Activated naive CD8-positive, alpha-beta T cell treated with anti-CD3 and anti-CD28 coated beads, Interleukin-2, amount 10 ng/mL, durations not matched to agents 7 days and 5 days (primary cell): ENCODE data around the gene CCDC148. TPM values are rescaled to one million over a fixed set of nuclear protein-coding genes. Genes with fewer than 3 reads are reported as not detected.
"Not testable (repeated sequence)": the region's sequence is repeated elsewhere in the genome, so short reads cannot be mapped to it uniquely, and the experiment has no call there.

Experiments used
- ATAC-seq: fragments of 150-1000 bp; cut with Tn5 transposase; one replicate; pipeline ENCODE4 v1.10.0; 2021; ENCODE audit warnings: low read depth, moderate library complexity
- POLR2A ChIA-PET: fragments of 350-600 bp; sonication (Branson Sonifier 250); formaldehyde crosslinking; loops from one replicate; lab custom pipeline; 2021; ENCODE audit warnings: antibody characterized with exemption; lab: Charles Lee
- DNase-seq: peaks from one replicate; pipeline ENCODE4 v3.0.0; 2021
- H3K27ac Mint-ChIP-seq: one replicate; pipeline ENCODE4 v1.8.0; 2022; ENCODE audit warnings: mild to moderate bottlenecking, mixed read lengths
- H3K27me3 Mint-ChIP-seq: one replicate; pipeline ENCODE4 v1.8.0; 2022; ENCODE audit warnings: mild to moderate bottlenecking, moderate library complexity, mixed read lengths
- H3K36me3 Mint-ChIP-seq: one replicate; pipeline ENCODE4 v1.8.0; 2021; ENCODE audit warnings: mild to moderate bottlenecking, mixed read lengths
- H3K4me1 Mint-ChIP-seq: one replicate; pipeline ENCODE4 v1.8.0; 2021; ENCODE audit warnings: mixed read lengths
- H3K4me3 Mint-ChIP-seq: one replicate; pipeline ENCODE4 v1.8.0; 2022; ENCODE audit warnings: mild to moderate bottlenecking, moderate library complexity, mixed read lengths
- H3K9me3 Mint-ChIP-seq: one replicate; pipeline ENCODE4 v1.8.0; 2021; ENCODE audit warnings: mixed read lengths
- total RNA-seq, 2 experiments: library from RNA; stranded (reverse); gene quantifications; one replicate each; pipeline ENCODE4 v1.2.3, GENCODE V29; 2021

The CCDC148 gene
- total RNA-seq, 2 experiments from 2014 or later, result not detected

GRCh38 chr2:158313734-158314133, 142.8 kb downstream of the CCDC148 start:
- ATAC-seq (no peak), DNase-seq (no peak)
- Mint-ChIP-seq H3K27ac (no peak overlapping the region), H3K4me1 (peaks cover 2% of the 10 kb centered on the region), H3K27me3 (peaks cover 20% of the 10 kb centered on the region), H3K4me3 (no peak overlapping the region), H3K36me3 (no peaks in the 10 kb centered on the region), H3K9me3 (no peaks in the 10 kb centered on the region)
- POLR2A ChIA-PET, result no interaction called here

- peaks cover 20% of the 10 kb centered on the region for H3K27me3 Mint-ChIP-seq
- no peaks in the 10 kb centered on the region for H3K9me3 Mint-ChIP-seq
- no peaks in the 10 kb centered on the region for H3K36me3 Mint-ChIP-seq
- H3K4me3 Mint-ChIP-seq, result no peak overlapping the region
- POLR2A ChIA-PET, result no interaction called here
- no peak for ATAC-seq
- DNase-seq, result no peak
- H3K4me1 Mint-ChIP-seq, result peaks cover 2% of the 10 kb centered on the region
- H3K27ac Mint-ChIP-seq, result no peak overlapping the region
These were observed 143.6 kb downstream of the CCDC148 start for GRCh38 chr2:158312981-158313380.

- H3K4me1 Mint-ChIP-seq, H3K36me3 Mint-ChIP-seq, H3K4me3 Mint-ChIP-seq, H3K27ac Mint-ChIP-seq, DNase-seq, POLR2A ChIA-PET, ATAC-seq, H3K9me3 Mint-ChIP-seq: not testable (repeated sequence)
- peaks cover 11% of the 10 kb centered on the region for H3K27me3 Mint-ChIP-seq
These were observed 146.1 kb downstream of the CCDC148 start for GRCh38 chr2:158310407-158310806.

GRCh38 chr2:158305501-158305900, 151.1 kb downstream of the CCDC148 start:
- Mint-ChIP-seq H3K9me3 (no peaks in the 10 kb centered on the region), H3K4me3 (no peak overlapping the region), H3K27me3 (peaks cover 2% of the 10 kb centered on the region), H3K36me3 (no peaks in the 10 kb centered on the region), H3K27ac (no peak overlapping the region), H3K4me1 (no peaks in the 10 kb centered on the region)
- POLR2A ChIA-PET, result no interaction called here
- ATAC-seq, result no peak
- DNase-seq, result no peak

- ATAC-seq (no peak), DNase-seq (no peak)
- POLR2A ChIA-PET, result no interaction called here
- no peak overlapping the region for H3K4me3 Mint-ChIP-seq
- no peaks in the 10 kb centered on the region for H3K27me3 Mint-ChIP-seq
- H3K9me3 Mint-ChIP-seq, result peaks cover 2% of the 10 kb centered on the region
- no peaks in the 10 kb centered on the region for H3K4me1 Mint-ChIP-seq
- no peaks in the 10 kb centered on the region for H3K36me3 Mint-ChIP-seq
- no peak overlapping the region for H3K27ac Mint-ChIP-seq
These were observed 156.2 kb downstream of the CCDC148 start for GRCh38 chr2:158300394-158300793.

GRCh38 chr2:158297606-158298005, 158.9 kb downstream of the CCDC148 start:
- Mint-ChIP-seq H3K36me3 (no peaks in the 10 kb centered on the region), H3K9me3 (peaks cover 2% of the 10 kb centered on the region), H3K27ac (no peak overlapping the region), H3K27me3 (no peaks in the 10 kb centered on the region), H3K4me3 (no peak overlapping the region), H3K4me1 (no peaks in the 10 kb centered on the region)
- ATAC-seq (no peak), DNase-seq (no peak)
- POLR2A ChIA-PET, result no interaction called here

GRCh38 chr2:158297120-158297519, 159.4 kb downstream of the CCDC148 start:
- ATAC-seq (no peak), DNase-seq (no peak)
- Mint-ChIP-seq H3K4me1 (no peaks in the 10 kb centered on the region), H3K4me3 (no peak overlapping the region), H3K27me3 (no peaks in the 10 kb centered on the region), H3K27ac (no peak overlapping the region), H3K9me3 (peaks cover 2% of the 10 kb centered on the region), H3K36me3 (no peaks in the 10 kb centered on the region)
- POLR2A ChIA-PET, result no interaction called here

- no peak overlapping the region for H3K4me3 Mint-ChIP-seq
- no peaks in the 10 kb centered on the region for H3K27me3 Mint-ChIP-seq
- H3K27ac Mint-ChIP-seq, result no peak overlapping the region
- H3K36me3 Mint-ChIP-seq, result no peaks in the 10 kb centered on the region
- no peaks in the 10 kb centered on the region for H3K4me1 Mint-ChIP-seq
- POLR2A ChIA-PET, result no interaction called here
- peaks cover 2% of the 10 kb centered on the region for H3K9me3 Mint-ChIP-seq
- ATAC-seq (no peak), DNase-seq (no peak)
These were observed 162.8 kb downstream of the CCDC148 start for GRCh38 chr2:158293722-158294121.

- H3K4me1 Mint-ChIP-seq, result no peaks in the 10 kb centered on the region
- ATAC-seq (no peak), DNase-seq (no peak)
- no peaks in the 10 kb centered on the region for H3K36me3 Mint-ChIP-seq
- H3K4me3 Mint-ChIP-seq, result no peak overlapping the region
- no peaks in the 10 kb centered on the region for H3K27me3 Mint-ChIP-seq
- H3K9me3 Mint-ChIP-seq, result no peaks in the 10 kb centered on the region
- POLR2A ChIA-PET, result no interaction called here
- H3K27ac Mint-ChIP-seq, result no peak overlapping the region
These were observed 164.9 kb downstream of the CCDC148 start for GRCh38 chr2:158291544-158292180.

- Mint-ChIP-seq H3K4me1 (no peaks in the 10 kb centered on the region), H3K4me3 (no peak overlapping the region), H3K27ac (no peak overlapping the region), H3K36me3 (no peaks in the 10 kb centered on the region), H3K9me3 (peaks cover 2% of the 10 kb centered on the region), H3K27me3 (no peaks in the 10 kb centered on the region)
- DNase-seq, result no peak
- POLR2A ChIA-PET, result no interaction called here
- ATAC-seq, result no peak
These were observed 166.3 kb downstream of the CCDC148 start for GRCh38 chr2:158290225-158290624.

GRCh38 chr2:158276619-158277471, 179.7 kb downstream of the CCDC148 start:
- H3K4me3 Mint-ChIP-seq, result no peak overlapping the region
- H3K27ac Mint-ChIP-seq, result no peak overlapping the region
- no peaks in the 10 kb centered on the region for H3K4me1 Mint-ChIP-seq
- H3K9me3 Mint-ChIP-seq, result peaks cover 1% of the 10 kb centered on the region
- no peaks in the 10 kb centered on the region for H3K36me3 Mint-ChIP-seq
- DNase-seq (no peak), ATAC-seq (no peak)
- H3K27me3 Mint-ChIP-seq, result peaks cover 2% of the 10 kb centered on the region
- POLR2A ChIA-PET, result no interaction called here

- ATAC-seq (no peak), DNase-seq (no peak)
- no peak overlapping the region for H3K27ac Mint-ChIP-seq
- no peaks in the 10 kb centered on the region for H3K4me1 Mint-ChIP-seq
- no peaks in the 10 kb centered on the region for H3K36me3 Mint-ChIP-seq
- peaks cover 3% of the 10 kb centered on the region for H3K27me3 Mint-ChIP-seq
- H3K4me3 Mint-ChIP-seq, result no peak overlapping the region
- no peaks in the 10 kb centered on the region for H3K9me3 Mint-ChIP-seq
- POLR2A ChIA-PET, result no interaction called here
These were observed 182.8 kb downstream of the CCDC148 start for GRCh38 chr2:158273791-158274190.

GRCh38 chr2:158270536-158270935, 186.0 kb downstream of the CCDC148 start:
- ATAC-seq, result no peak
- Mint-ChIP-seq H3K9me3 (no peaks in the 10 kb centered on the region), H3K36me3 (no peaks in the 10 kb centered on the region), H3K27ac (no peak overlapping the region), H3K4me3 (no peak overlapping the region), H3K4me1 (no peaks in the 10 kb centered on the region), H3K27me3 (peaks cover 3% of the 10 kb centered on the region)
- DNase-seq, result no peak
- POLR2A ChIA-PET, result no interaction called here

- peaks cover 3% of the 10 kb centered on the region for H3K27me3 Mint-ChIP-seq
- DNase-seq, result no peak
- H3K27ac Mint-ChIP-seq, result no peak overlapping the region
- no peak overlapping the region for H3K4me3 Mint-ChIP-seq
- no peaks in the 10 kb centered on the region for H3K4me1 Mint-ChIP-seq
- H3K36me3 Mint-ChIP-seq, result no peaks in the 10 kb centered on the region
- H3K9me3 Mint-ChIP-seq, result no peaks in the 10 kb centered on the region
- no peak for ATAC-seq
- POLR2A ChIA-PET, result interaction anchor here (0.6 kb wide), 1 partner anchor 669 kb away, joined by 3 read pairs; no protein-coding TSS in a partner anchor
These were observed 187.4 kb downstream of the CCDC148 start for GRCh38 chr2:158269143-158269542.
